Endothelial cell of umbilical vein (primary cell): ENCODE results near the gene ANK2. TPM values are rescaled to one million over a fixed set of nuclear protein-coding genes. Genes with fewer than 3 reads are reported as not detected.

ENCODE experiments used
- BruUV-seq: library from RNA; stranded (reverse); fragments of 400-500 nt; replicated peaks from 2 replicates; lab custom pipeline; 2021; lab: Mats Ljungman, UMichigan
- CTCF ChIA-PET: fragments of 300-600, 350-600 bp; sonication (Branson Sonifier 250); formaldehyde crosslinking; loops from one replicate; lab custom pipeline; 2021; ENCODE audit warnings: antibody characterized with exemption, inconsistent platforms; lab: Charles Lee
- POLR2A ChIA-PET: fragments of 300-600, 350-600 bp; sonication (Branson Sonifier 250); formaldehyde crosslinking; loops from one replicate; lab custom pipeline; 2021; ENCODE audit warnings: antibody characterized with exemption, inconsistent platforms; lab: Charles Lee
- DNase-seq: peaks from one replicate; pipeline ENCODE4 v3.0.0-alpha.2; 2011; ENCODE audit warnings: low read depth, low spot score
- FAIRE-seq: peaks from 2 replicates; lab custom pipeline; 2011; peaks lifted over from hg19 to GRCh38; lab: Jason Lieb, UNC
- H2AFZ ChIP-seq: 2 replicates; pipeline ENCODE4 v1.6.0; 2012; ENCODE audit warnings: low read depth, low read length, control low read depth, inconsistent platforms
- H3K27ac ChIP-seq: 2 replicates; pipeline ENCODE4 v1.5.1; 2011; ENCODE audit warnings: low read depth, mild to moderate bottlenecking, control low read depth, low read length, moderate library complexity; ENCODE audit not compliant: insufficient read depth
- H3K27me3 ChIP-seq, 2 experiments: 2 replicates each; pipeline versions ENCODE4 v1.6.0 to v1.6.1; 2011; ENCODE audit warnings: low read length in 2 of 2, mixed read lengths in 1 of 2; ENCODE audit not compliant: control insufficient read depth in 2 of 2, insufficient read depth in 2 of 2
- H3K36me3 ChIP-seq, 2 experiments: 2 replicates in 1 of 2; 3 replicates in 1 of 2; pipeline ENCODE4 v1.5.1; 2011; ENCODE audit warnings: low read length in 2 of 2, mild to moderate bottlenecking in 1 of 2, moderate library complexity in 1 of 2; ENCODE audit not compliant: control insufficient read depth in 2 of 2, insufficient read depth in 2 of 2; ENCODE audit errors: extremely low read depth in 1 of 2
- H3K4me1 ChIP-seq: 3 replicates; pipeline ENCODE4 v1.5.1; 2011; ENCODE audit warnings: mild to moderate bottlenecking, low read length; ENCODE audit not compliant: control insufficient read depth, insufficient read depth; ENCODE audit errors: extremely low read depth
- H3K4me2 ChIP-seq: 2 replicates; pipeline ENCODE4 v1.6.1; 2011; ENCODE audit warnings: low read length, control low read depth, mixed read lengths; ENCODE audit not compliant: insufficient read depth
- H3K4me3 ChIP-seq, 3 experiments: fragments of 200-600 bp in 1 of 3; sonication (generic), shearing (Covaris generic) in 1 of 3; replicated peaks in 1 of 3; 2 replicates each; pipeline ENCODE4 v1.5.1; 2011 to 2016; ENCODE audit warnings: control low read depth in 3 of 3, low read length in 3 of 3, mild to moderate bottlenecking in 2 of 3, inconsistent platforms in 1 of 3, low read depth in 1 of 3, moderate library complexity in 1 of 3; ENCODE audit not compliant: insufficient read depth in 1 of 3
- H3K79me2 ChIP-seq: 2 replicates; pipeline ENCODE4 v1.6.0; 2012; ENCODE audit warnings: low read length, inconsistent platforms; ENCODE audit not compliant: control insufficient read depth, insufficient read depth
- H3K9ac ChIP-seq: replicated peaks from 2 replicates; pipeline ENCODE3; 2011; ENCODE audit warnings: low read length, control low read depth; ENCODE audit not compliant: insufficient read depth; ENCODE audit errors: extremely low read depth
- H3K9me1 ChIP-seq: replicated peaks from 3 replicates; pipeline ENCODE4 v1.6.0; 2011; ENCODE audit warnings: mild to moderate bottlenecking, low read length; ENCODE audit not compliant: control insufficient read depth, insufficient read depth; ENCODE audit errors: extremely low read depth
- H3K9me3 ChIP-seq: replicated peaks from 2 replicates; pipeline ENCODE4 v1.5.1; 2012; ENCODE audit warnings: low read length, inconsistent platforms; ENCODE audit not compliant: control insufficient read depth, insufficient read depth
- H4K20me1 ChIP-seq: replicated peaks from 2 replicates; pipeline ENCODE3; 2011; ENCODE audit warnings: mild to moderate bottlenecking, low read length; ENCODE audit not compliant: control insufficient read depth, insufficient read depth; ENCODE audit errors: extremely low read depth
- EZH2 ChIP-seq: IDR thresholded peaks from 2 replicates; pipeline ENCODE4 v1.6.1; 2012; ENCODE audit warnings: borderline replicate concordance, low read depth, mild to moderate bottlenecking, moderate library complexity, low read length, inconsistent platforms; ENCODE audit not compliant: severe bottlenecking
- FOS ChIP-seq: IDR thresholded peaks from 2 replicates; pipeline ENCODE4 v1.6.1; 2011; ENCODE audit warnings: mild to moderate bottlenecking, low read length, moderate library complexity, borderline replicate concordance; ENCODE audit not compliant: insufficient read depth
- GATA2 ChIP-seq: IDR thresholded peaks from 2 replicates; pipeline ENCODE4 v1.7.0; 2011; ENCODE audit warnings: low read depth, mild to moderate bottlenecking, moderate library complexity, mixed read lengths, low read length; ENCODE audit not compliant: insufficient read length, insufficient read depth
- JUN ChIP-seq: IDR thresholded peaks from 2 replicates; pipeline ENCODE4 v1.6.1; 2011; ENCODE audit warnings: borderline replicate concordance, low read depth; ENCODE audit not compliant: insufficient read length, insufficient read depth
- MYC ChIP-seq: IDR thresholded peaks from one replicate; pipeline ENCODE4 v1.6.1; 2011; ENCODE audit warnings: mild to moderate bottlenecking, low read depth, low read length
- POLR2A ChIP-seq: IDR thresholded peaks from 2 replicates; pipeline ENCODE4 v1.6.1; 2012; ENCODE audit warnings: low read depth, mild to moderate bottlenecking, control low read depth, low read length
- POLR2AphosphoS5 ChIP-seq: IDR thresholded peaks from 2 replicates; pipeline ENCODE4 v1.6.1; 2012; ENCODE audit warnings: low read depth, mild to moderate bottlenecking, control low read depth, low read length, moderate library complexity; ENCODE audit not compliant: insufficient read depth
- dilution Hi-C: fragments of 300-500 bp; cut with MboI; formaldehyde crosslinking; loops from one replicate; pipeline ENCODE4 v1.15.0; 2019; ENCODE audit warnings: low sequenced_read_pairs; ENCODE audit not compliant: extremely low pct_ligation_motif_present
- intact Hi-C: fragments of 100-400 bp; cut with micrococcal nuclease; formaldehyde crosslinking; loops from one replicate; pipeline ENCODE4 v1.10.0; 2022
- polyA plus RNA-seq, 4 experiments: library from polyadenylated mRNA; depleted of rRNA in 3 of 4; stranded (reverse) in 3 of 4; unstranded in 1 of 4; fragments of >200 nt; gene quantifications; 2 replicates each; pipeline versions ENCODE4 v1.2.1 to v1.2.3, GENCODE V29; 2011 to 2012; ENCODE audit warnings: missing spikeins in 1 of 4
- total RNA-seq: library from RNA; stranded (reverse); gene quantifications from 2 replicates; pipeline ENCODE4 v1.2.3, GENCODE V29; 2021
- TF ChIP-seq, protein P1 (sequence below), 2 donors: IDR thresholded peaks; 1 replicate in 1 of 2; 2 replicates in 1 of 2; pipeline ENCODE4 v1.5.1; 2011; ENCODE audit warnings: low read length in 2 of 2, mild to moderate bottlenecking in 2 of 2, moderate library complexity in 2 of 2, control low read depth in 1 of 2, inconsistent platforms in 1 of 2, low read depth in 1 of 2; ENCODE audit not compliant: insufficient read depth in 1 of 2; ENCODE audit errors: extremely low read depth in 1 of 2
- TF ChIP-seq, protein P2 (sequence below): IDR thresholded peaks from 2 replicates; pipeline ENCODE4 v1.6.1; 2011; ENCODE audit not compliant: insufficient read depth, insufficient read length

ANK2 gene
- total and polyA plus RNA-seq, 2 donors (not counting 3 experiments of a cell fraction or from before 2014, with no cell fraction given): not detected

DNA sequence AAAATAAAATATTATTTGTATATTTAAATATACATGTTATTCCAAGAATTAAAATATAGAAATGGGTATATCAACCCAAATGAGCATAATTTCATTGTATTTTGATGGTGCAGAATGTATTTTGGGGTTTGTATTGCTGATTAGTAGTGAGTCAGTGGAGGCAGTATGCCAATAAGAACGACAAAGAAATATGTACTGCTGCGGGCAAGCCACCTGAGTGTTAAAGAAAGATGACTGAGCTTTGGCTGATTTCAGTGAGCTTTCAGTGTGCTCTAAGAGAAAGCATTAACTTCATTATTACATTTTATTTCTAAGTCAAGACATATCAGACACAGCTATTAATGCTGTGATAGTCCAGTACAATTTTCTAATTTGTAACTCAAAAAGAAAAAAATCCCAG lies 297.8 kb downstream of the ANK2 start:
- POLR2A ChIA-PET: no interaction called here
- intact Hi-C loops (no loop called here), dilution Hi-C loops (no loop called here)
- Histone ChIP-seq H3K4me1 (peaks cover 8% of the 10 kb centered on the region), H3K9ac (no peak overlapping the region), H3K9me3 (no peaks in the 10 kb centered on the region), H2AFZ (no peak overlapping the region), H4K20me1 (no peaks in the 10 kb centered on the region), H3K27me3 (no peaks in the 10 kb centered on the region), H3K27ac (no peak overlapping the region), H3K79me2 (no peaks in the 10 kb centered on the region), H3K36me3 (no peaks in the 10 kb centered on the region), H3K4me2 (no peak overlapping the region), H3K4me3 (no peak overlapping the region), H3K9me1 (no peaks in the 10 kb centered on the region)
- TF ChIP-seq, protein P1, sequence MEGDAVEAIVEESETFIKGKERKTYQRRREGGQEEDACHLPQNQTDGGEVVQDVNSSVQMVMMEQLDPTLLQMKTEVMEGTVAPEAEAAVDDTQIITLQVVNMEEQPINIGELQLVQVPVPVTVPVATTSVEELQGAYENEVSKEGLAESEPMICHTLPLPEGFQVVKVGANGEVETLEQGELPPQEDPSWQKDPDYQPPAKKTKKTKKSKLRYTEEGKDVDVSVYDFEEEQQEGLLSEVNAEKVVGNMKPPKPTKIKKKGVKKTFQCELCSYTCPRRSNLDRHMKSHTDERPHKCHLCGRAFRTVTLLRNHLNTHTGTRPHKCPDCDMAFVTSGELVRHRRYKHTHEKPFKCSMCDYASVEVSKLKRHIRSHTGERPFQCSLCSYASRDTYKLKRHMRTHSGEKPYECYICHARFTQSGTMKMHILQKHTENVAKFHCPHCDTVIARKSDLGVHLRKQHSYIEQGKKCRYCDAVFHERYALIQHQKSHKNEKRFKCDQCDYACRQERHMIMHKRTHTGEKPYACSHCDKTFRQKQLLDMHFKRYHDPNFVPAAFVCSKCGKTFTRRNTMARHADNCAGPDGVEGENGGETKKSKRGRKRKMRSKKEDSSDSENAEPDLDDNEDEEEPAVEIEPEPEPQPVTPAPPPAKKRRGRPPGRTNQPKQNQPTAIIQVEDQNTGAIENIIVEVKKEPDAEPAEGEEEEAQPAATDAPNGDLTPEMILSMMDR (IDR thresholded peaks at IDR 0.05; ENCODE audit: extremely low read depth in 1 of 2, insufficient read depth in 1 of 2, low read depth in 1 of 2, low read length in 2 of 2): no peak
- TF ChIP-seq, protein P2, sequence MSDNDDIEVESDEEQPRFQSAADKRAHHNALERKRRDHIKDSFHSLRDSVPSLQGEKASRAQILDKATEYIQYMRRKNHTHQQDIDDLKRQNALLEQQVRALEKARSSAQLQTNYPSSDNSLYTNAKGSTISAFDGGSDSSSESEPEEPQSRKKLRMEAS: no peak
- TF ChIP-seq POLR2AphosphoS5: no peak
- TF ChIP-seq JUN: no peak
- no peak for TF ChIP-seq MYC
- no peak for TF ChIP-seq GATA2
- no peak for TF ChIP-seq POLR2A
- no peak for TF ChIP-seq FOS
- no peak for TF ChIP-seq EZH2
- CTCF ChIA-PET: interaction anchor here (0.9 to 1.6 kb wide), 2 partner anchors 8 to 9 kb away, joined by 3 to 6 read pairs; no protein-coding TSS in a partner anchor
- BruUV-seq: no TSS peak
- FAIRE-seq: no peak
- no peak for DNase-seq
